ENCODE results near the gene CAPZA2.

CAPZA2 gene

GRCh38 chr7:116899308-116899707 lies 36.9 kb downstream of the CAPZA2 start:
- POLR2A ChIA-PET: no interaction called here
- no peak for TF ChIP-seq CTCF (IDR thresholded peaks at IDR 0.05; ENCODE audit: control extremely low read depth, extremely low read depth, low read depth, missing control alignments)
- CTCF ChIA-PET: interaction anchor here (1.1 to 1.7 kb wide), 3 partner anchors 12 to 31 kb away, joined by 3 to 5 read pairs (median 4); no protein-coding TSS in a partner anchor
- no peak for DNase-seq (ENCODE audit: extremely low spot score)

GRCh38 chr7:116901143-116901542 lies 38.8 kb downstream of the CAPZA2 start:
- TF ChIP-seq CTCF (IDR thresholded peaks at IDR 0.05; ENCODE audit: control extremely low read depth, extremely low read depth, low read depth, missing control alignments): no peak
- POLR2A ChIA-PET: no interaction called here
- CTCF ChIA-PET: no interaction called here
- DNase-seq (ENCODE audit: extremely low spot score): no peak

- no peak for DNase-seq (ENCODE audit: extremely low spot score)
- no peak for TF ChIP-seq CTCF (IDR thresholded peaks at IDR 0.05; ENCODE audit: control extremely low read depth, extremely low read depth, low read depth, missing control alignments)
- POLR2A ChIA-PET: no interaction called here
- CTCF ChIA-PET: interaction anchor here (2.1 kb wide), 1 partner anchor 10 kb away, joined by 7 read pairs; no protein-coding TSS in a partner anchor
Measured at GRCh38 chr7:116902867-116903266, 40.5 kb downstream of the CAPZA2 start.

- CTCF ChIA-PET: interaction anchor here (1.2 kb wide), 1 partner anchor 8 kb away, joined by 3 read pairs; no protein-coding TSS in a partner anchor
- no peak for TF ChIP-seq CTCF (IDR thresholded peaks at IDR 0.05; ENCODE audit: control extremely low read depth, extremely low read depth, low read depth, missing control alignments)
- POLR2A ChIA-PET: no interaction called here
- DNase-seq (ENCODE audit: extremely low spot score): no peak
Measured at GRCh38 chr7:116906391-116906790, 44.0 kb downstream of the CAPZA2 start.

GRCh38 chr7:116910383-116910782 lies 48.0 kb downstream of the CAPZA2 start:
- ChIA-PET POLR2A (no interaction called here), CTCF (no interaction called here)
- no peak for DNase-seq (ENCODE audit: extremely low spot score)
- no peak for TF ChIP-seq CTCF (IDR thresholded peaks at IDR 0.05; ENCODE audit: control extremely low read depth, extremely low read depth, low read depth, missing control alignments)

- POLR2A ChIA-PET: no interaction called here
- CTCF ChIA-PET: interaction anchor here (1.0 to 2.5 kb wide), 8 partner anchors 9 to 218 kb away, joined by 3 to 7 read pairs (median 3); no protein-coding TSS in a partner anchor
- DNase-seq (ENCODE audit: extremely low spot score): no peak
- TF ChIP-seq CTCF (IDR thresholded peaks at IDR 0.05; ENCODE audit: control extremely low read depth, extremely low read depth, low read depth, missing control alignments): no peak
Measured at GRCh38 chr7:116911801-116912200, 49.4 kb downstream of the CAPZA2 start.
